Neural crest cell (in vitro differentiated cells): Measurements from ENCODE around the gene IST1. TPM values are rescaled to one million over a fixed set of nuclear protein-coding genes. Genes with fewer than 3 reads are reported as not detected.

Experiments
- DNase-seq: peaks from one replicate; pipeline ENCODE4 v3.0.0; 2021; ENCODE audit warnings: low read depth, mixed read lengths, low spot score
- H3K27ac Mint-ChIP-seq: one replicate; pipeline ENCODE4 v1.8.0; 2021; ENCODE audit warnings: mild to moderate bottlenecking, mixed read lengths; ENCODE audit not compliant: unreplicated experiment
- H3K27me3 Mint-ChIP-seq: 2 replicates; pipeline ENCODE4 v1.8.0; 2021; ENCODE audit warnings: low read depth, mild to moderate bottlenecking, mixed read lengths
- H3K36me3 Mint-ChIP-seq: 2 replicates; pipeline ENCODE4 v1.8.0; 2021; ENCODE audit warnings: low read depth, mild to moderate bottlenecking, mixed read lengths
- H3K4me1 Mint-ChIP-seq: 2 replicates; pipeline ENCODE4 v1.8.0; 2021; ENCODE audit warnings: mixed read lengths
- H3K4me3 Mint-ChIP-seq: one replicate; pipeline ENCODE4 v1.8.0; 2021; ENCODE audit warnings: mild to moderate bottlenecking, mixed read lengths
- H3K9me3 Mint-ChIP-seq: 2 replicates; pipeline ENCODE4 v1.8.0; 2021; ENCODE audit warnings: mixed read lengths
- CTCF ChIP-seq: fragments of 200-600 bp; sonication (generic); conservative IDR thresholded peaks from 2 replicates; pipeline ENCODE4 v1.5.0; 2021; ENCODE audit warnings: antibody characterized with exemption, mild to moderate bottlenecking
- total RNA-seq: library from RNA; stranded (reverse); gene quantifications from 2 replicates; pipeline ENCODE4 v1.2.1, GENCODE V29; 2021

The IST1 gene
- total RNA-seq, 1 donor from 2014 or later = 242 TPM

DNA sequence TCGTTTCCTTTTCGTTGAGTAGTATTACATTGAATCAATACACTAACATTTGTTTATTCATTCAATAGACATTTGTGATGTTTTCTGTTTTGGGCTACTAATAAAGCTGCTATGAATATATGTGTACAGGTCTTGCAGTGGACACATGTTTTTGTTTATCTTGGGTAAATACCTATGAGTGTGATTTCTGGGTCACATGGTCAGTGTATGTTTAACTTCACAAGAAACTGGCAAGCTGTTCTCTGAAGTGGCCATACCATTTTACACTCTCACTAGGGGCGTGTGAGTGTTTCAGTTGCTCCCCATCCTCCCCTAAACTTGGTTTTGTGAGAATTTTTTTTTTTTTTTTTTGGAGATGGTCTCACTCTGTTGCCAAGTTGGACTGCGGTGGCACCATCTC lies 69.9 kb downstream of the IST1 start:
- Mint-ChIP-seq H3K27me3 (no peaks in the 10 kb centered on the region), H3K27ac (no peak overlapping the region), H3K36me3 (no peaks in the 10 kb centered on the region), H3K9me3 (no peaks in the 10 kb centered on the region), H3K4me3 (no peak overlapping the region), H3K4me1 (peaks cover 6% of the 10 kb centered on the region)
- TF ChIP-seq CTCF = no peak
- no peak for DNase-seq

DNA sequence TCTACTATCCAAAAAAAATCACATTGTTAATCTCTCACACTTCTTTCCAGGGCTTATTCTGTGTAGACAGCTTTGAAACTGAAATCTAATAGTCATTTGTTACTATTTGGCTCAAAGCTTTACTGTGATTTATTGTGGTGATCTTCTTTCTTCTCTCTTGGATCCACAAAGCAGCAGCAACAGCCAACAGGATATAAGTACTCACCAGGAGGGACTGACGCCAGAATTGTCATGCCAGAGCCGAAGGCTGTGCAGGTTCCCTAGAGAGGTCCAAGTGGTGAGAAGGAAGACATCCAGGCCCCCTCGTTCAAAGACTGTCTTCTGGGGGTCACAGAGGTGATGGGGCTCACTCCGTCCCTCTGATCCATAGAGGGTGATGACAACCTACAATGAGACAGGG lies 71.6 kb downstream of the IST1 start:
- Mint-ChIP-seq H3K4me3 (no peak overlapping the region), H3K9me3 (no peaks in the 10 kb centered on the region), H3K27ac (no peak overlapping the region), H3K27me3 (no peaks in the 10 kb centered on the region), H3K36me3 (no peaks in the 10 kb centered on the region), H3K4me1 (no peaks in the 10 kb centered on the region)
- no peak for TF ChIP-seq CTCF
- no peak for DNase-seq

- Mint-ChIP-seq H3K36me3 (no peaks in the 10 kb centered on the region), H3K27ac (no peak overlapping the region), H3K27me3 (no peaks in the 10 kb centered on the region), H3K4me3 (no peak overlapping the region), H3K4me1 (no peaks in the 10 kb centered on the region), H3K9me3 (no peaks in the 10 kb centered on the region)
- TF ChIP-seq CTCF = no peak
- DNase-seq = no peak
These were observed 74.0 kb downstream of the IST1 start for GRCh38 chr16:71969353-71969752.

GRCh38 chr16:71971571-71971970 lies 76.2 kb downstream of the IST1 start:
- no peaks in the 10 kb centered on the region for H3K36me3 Mint-ChIP-seq
- no peak for DNase-seq
- H3K9me3 Mint-ChIP-seq = no peaks in the 10 kb centered on the region
- no peak for TF ChIP-seq CTCF
- H3K27me3 Mint-ChIP-seq = no peaks in the 10 kb centered on the region
- no peaks in the 10 kb centered on the region for H3K4me1 Mint-ChIP-seq
- no peak overlapping the region for H3K27ac Mint-ChIP-seq
- no peak overlapping the region for H3K4me3 Mint-ChIP-seq

DNA sequence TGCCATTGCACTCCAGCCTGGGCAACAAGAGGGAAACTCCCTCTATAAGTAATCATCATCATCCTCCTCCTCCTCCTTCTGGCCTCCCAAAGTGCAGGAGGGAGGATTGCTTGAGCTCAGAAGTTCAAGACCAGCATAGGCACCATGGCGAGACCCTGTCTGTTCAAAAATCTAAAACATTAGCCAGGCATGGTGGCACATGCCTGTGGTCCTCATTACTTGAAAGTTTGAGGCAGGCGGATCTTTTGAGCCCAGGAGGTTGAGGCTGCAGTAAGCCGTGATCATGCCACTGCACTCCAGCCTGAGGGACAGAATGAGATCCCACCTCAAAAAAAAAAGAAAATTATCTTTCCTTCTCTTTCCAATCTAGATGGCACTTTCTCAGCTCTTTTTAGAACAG lies 77.0 kb downstream of the IST1 start:
- no peak for DNase-seq
- no peak for TF ChIP-seq CTCF
- Mint-ChIP-seq H3K36me3 (no peaks in the 10 kb centered on the region), H3K27me3 (no peaks in the 10 kb centered on the region), H3K27ac (no peak overlapping the region), H3K9me3 (no peaks in the 10 kb centered on the region), H3K4me1 (no peaks in the 10 kb centered on the region), H3K4me3 (no peak overlapping the region)

GRCh38 chr16:71973001-71973400 lies 77.7 kb downstream of the IST1 start:
- Mint-ChIP-seq H3K27ac (no peak overlapping the region), H3K36me3 (no peaks in the 10 kb centered on the region), H3K9me3 (no peaks in the 10 kb centered on the region), H3K4me1 (no peaks in the 10 kb centered on the region), H3K27me3 (no peaks in the 10 kb centered on the region), H3K4me3 (no peak overlapping the region)
- TF ChIP-seq CTCF = no peak
- DNase-seq = no peak
